Measurements from ENCODE around the gene GAREM1. TPM values are rescaled to one million over a fixed set of nuclear protein-coding genes. Genes with fewer than 3 reads are reported as not detected.

Gene GAREM1
- total RNA-seq, 2 experiments from 2014 or later = not detected

DNA sequence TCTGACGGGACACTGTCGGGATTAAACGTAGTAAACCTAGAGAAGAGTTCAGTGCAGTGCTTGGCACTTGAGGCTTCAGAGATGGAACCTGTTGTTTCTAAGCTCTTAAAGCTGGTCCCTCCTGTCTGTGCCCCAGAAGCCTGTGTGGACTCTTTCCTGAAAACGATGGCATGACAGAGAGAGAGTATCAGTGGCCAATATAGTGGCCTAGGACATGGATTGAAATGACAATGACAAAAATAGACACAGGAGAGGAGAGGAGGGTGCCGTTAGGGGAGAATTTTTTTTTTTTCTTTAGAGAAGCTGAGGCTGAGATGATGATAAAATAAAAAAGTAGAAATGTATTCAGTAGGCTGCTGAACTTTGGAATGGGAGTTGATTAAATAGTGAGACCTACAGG is 138.0 kb downstream of the GAREM1 start:
- no peak for ATAC-seq
- no peaks in the 10 kb centered on the region for H3K9me3 Mint-ChIP-seq (ENCODE audit: insufficient read depth)
- CTCF ChIA-PET = no interaction called here

DNA sequence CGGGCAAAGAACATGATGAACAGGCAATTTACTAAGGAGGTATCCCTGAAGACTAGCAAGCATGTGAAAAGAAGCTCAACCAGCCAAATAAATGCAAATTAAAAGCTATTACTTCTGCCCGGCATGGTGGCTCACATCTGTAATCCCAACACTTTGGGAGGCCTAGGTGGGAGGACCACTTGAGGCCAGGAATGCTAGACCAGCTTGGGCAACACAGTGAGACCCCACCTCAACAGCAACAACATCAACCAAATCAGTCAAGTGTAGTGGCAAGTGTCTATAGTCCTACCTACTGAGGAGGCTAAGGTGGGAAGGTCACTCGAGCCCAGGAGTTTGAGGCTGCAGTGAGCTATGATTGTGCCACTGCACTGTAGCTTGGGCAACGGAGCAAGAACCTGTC is 141.7 kb downstream of the GAREM1 start:
- POLR2A ChIA-PET = no interaction called here
- H3K4me3 Mint-ChIP-seq = no peak overlapping the region
- CTCF ChIA-PET = no interaction called here

More for the DNA sequence above, 138.0 kb downstream of the GAREM1 start:
- POLR2A ChIA-PET = no interaction called here
- Mint-ChIP-seq H3K4me3 (no peak overlapping the region), H3K27ac (no peak overlapping the region), H3K27me3 (ENCODE audit: low read depth) (peaks cover 5% of the 10 kb centered on the region), H3K4me1 (ENCODE audit: low read depth) (no peaks in the 10 kb centered on the region), H3K36me3 (ENCODE audit: low read depth) (no peaks in the 10 kb centered on the region)
- DNase-seq = no peak

DNA sequence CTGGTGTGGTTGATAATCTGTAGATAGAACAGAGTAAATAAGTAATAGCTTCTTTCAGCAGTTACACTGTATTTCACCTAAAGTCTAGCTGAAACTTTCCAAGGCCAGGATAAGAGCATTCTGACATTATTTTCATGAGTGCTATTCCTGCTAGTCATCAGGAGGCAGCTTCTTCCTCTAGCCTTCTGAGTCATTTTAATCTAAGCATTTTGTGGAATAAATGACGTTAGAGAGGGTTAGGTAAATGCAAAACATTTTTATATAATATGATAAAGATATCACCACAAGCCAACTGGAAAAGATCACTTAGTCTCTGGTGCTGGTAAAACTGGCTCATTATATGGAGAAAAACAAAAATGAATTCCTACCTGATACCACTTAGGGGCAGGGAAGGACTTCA is 142.3 kb downstream of the GAREM1 start:
- CTCF ChIA-PET = no interaction called here
- POLR2A ChIA-PET = no interaction called here

More for the DNA sequence above, 141.7 kb downstream of the GAREM1 start:
- H3K27me3 Mint-ChIP-seq (ENCODE audit: low read depth) = peaks cover 15% of the 10 kb centered on the region
- H3K9me3 Mint-ChIP-seq (ENCODE audit: insufficient read depth) = no peaks in the 10 kb centered on the region
- ATAC-seq (no peak), DNase-seq (no peak)
- H3K4me1 Mint-ChIP-seq (ENCODE audit: low read depth) = no peaks in the 10 kb centered on the region
- no peaks in the 10 kb centered on the region for H3K36me3 Mint-ChIP-seq (ENCODE audit: low read depth)
- H3K27ac Mint-ChIP-seq = no peak overlapping the region

DNA sequence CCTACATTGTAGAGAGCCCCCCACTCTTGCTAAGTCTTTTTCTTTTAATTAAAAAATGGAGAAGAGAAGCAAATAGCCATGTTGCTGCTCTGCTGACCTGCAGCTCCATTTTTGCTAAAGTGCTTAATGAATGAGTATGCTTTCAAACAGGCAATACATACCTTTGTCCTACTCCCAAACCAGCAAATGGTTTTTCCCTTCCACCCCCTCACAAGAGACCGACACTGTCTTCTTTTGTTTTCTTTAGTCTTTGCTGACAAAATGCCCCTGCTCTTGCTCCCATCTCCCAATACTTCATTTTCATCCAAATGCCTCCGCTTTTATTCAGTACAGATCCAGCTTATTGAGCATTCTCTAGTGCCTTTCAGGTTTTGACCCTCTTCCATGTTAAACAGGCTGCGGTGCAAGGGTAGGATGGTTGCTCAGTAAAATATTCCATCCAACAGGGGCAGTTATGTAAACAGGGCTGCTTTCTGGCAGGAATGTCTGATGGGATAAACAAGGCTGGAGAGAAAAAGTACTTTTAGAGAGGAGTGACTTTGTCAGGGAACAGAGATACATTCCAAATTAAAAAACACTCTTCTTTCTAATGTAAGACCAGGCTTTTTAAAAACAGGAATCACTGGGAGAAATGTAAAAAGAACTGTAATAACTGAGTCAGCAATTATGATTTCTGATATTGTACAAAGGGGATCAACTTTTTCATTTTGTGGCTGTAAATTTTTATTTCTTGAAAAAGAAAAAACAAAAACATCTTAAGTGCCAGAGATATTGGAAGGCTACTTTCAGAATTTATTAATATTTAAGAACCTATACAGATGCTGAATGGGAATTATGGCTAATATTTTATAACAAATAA is 144.0 kb downstream of the GAREM1 start:
- ATAC-seq (no peak), DNase-seq (no peak)
- no peaks in the 10 kb centered on the region for H3K4me1 Mint-ChIP-seq (ENCODE audit: low read depth)
- no peaks in the 10 kb centered on the region for H3K9me3 Mint-ChIP-seq (ENCODE audit: insufficient read depth)
- H3K36me3 Mint-ChIP-seq (ENCODE audit: low read depth) = no peaks in the 10 kb centered on the region
- CTCF ChIA-PET = no interaction called here
- H3K4me3 Mint-ChIP-seq = no peak overlapping the region
- H3K27me3 Mint-ChIP-seq (ENCODE audit: low read depth) = peaks cover 15% of the 10 kb centered on the region
- no peak overlapping the region for H3K27ac Mint-ChIP-seq
- POLR2A ChIA-PET = no interaction called here

More for the DNA sequence above, 142.3 kb downstream of the GAREM1 start:
- no peaks in the 10 kb centered on the region for H3K36me3 Mint-ChIP-seq (ENCODE audit: low read depth)
- no peaks in the 10 kb centered on the region for H3K4me1 Mint-ChIP-seq (ENCODE audit: low read depth)
- peaks cover 15% of the 10 kb centered on the region for H3K27me3 Mint-ChIP-seq (ENCODE audit: low read depth)
- H3K9me3 Mint-ChIP-seq (ENCODE audit: insufficient read depth) = no peaks in the 10 kb centered on the region
- H3K27ac Mint-ChIP-seq = no peak overlapping the region
- ATAC-seq (no peak), DNase-seq (no peak)
- H3K4me3 Mint-ChIP-seq = no peak overlapping the region

DNA sequence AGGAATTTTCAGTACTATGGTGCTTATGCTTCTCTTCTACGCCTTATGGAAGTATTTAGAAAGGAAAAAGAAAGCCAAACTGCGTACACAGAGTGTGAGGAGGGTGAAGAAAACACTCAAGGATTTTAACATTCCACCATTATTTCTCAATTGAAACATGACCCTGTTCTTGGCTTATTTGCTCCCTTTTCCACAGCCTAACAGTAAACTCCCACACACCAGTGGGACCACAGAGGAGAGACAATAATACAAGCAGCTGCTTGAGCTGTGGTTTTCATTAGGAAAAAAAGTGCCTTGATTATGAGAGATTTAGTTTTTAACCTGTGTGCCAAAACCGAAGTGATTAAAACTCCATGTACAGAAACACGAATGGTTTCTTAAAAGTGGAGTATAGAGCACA is 146.5 kb downstream of the GAREM1 start:
- Mint-ChIP-seq H3K4me1 (ENCODE audit: low read depth) (no peaks in the 10 kb centered on the region), H3K4me3 (no peak overlapping the region), H3K9me3 (ENCODE audit: insufficient read depth) (no peaks in the 10 kb centered on the region), H3K27ac (no peak overlapping the region), H3K36me3 (ENCODE audit: low read depth) (no peaks in the 10 kb centered on the region), H3K27me3 (ENCODE audit: low read depth) (peaks cover 14% of the 10 kb centered on the region)
- CTCF ChIA-PET = interaction anchor here (0.9 kb wide), 1 partner anchor 14 kb away, joined by 3 read pairs; no protein-coding TSS in a partner anchor
- ATAC-seq (no peak), DNase-seq (no peak)
- POLR2A ChIA-PET = no interaction called here

DNA sequence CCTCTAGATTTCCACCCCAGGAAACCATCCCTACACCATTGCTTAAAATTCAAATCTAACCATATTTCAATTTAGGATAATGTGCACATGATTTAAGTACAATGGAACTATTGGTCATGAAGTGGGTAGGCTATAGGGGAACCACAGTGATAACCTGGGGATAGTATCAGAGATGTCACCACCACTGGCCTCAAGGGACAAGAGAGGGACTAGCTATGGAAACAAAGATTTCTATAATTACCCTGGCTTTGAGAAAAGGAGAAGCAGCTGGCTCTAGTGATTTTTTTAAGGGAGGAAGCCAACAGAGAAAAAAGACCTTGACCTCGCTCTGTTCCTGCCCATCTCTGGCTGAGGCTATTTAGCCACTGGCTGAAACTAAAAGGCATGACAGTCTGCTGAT is 148.9 kb downstream of the GAREM1 start:
- no peak for DNase-seq
- no peak overlapping the region for H3K4me3 Mint-ChIP-seq
- H3K9me3 Mint-ChIP-seq (ENCODE audit: insufficient read depth) = no peaks in the 10 kb centered on the region
- ChIA-PET CTCF (no interaction called here), POLR2A (no interaction called here)
- H3K27me3 Mint-ChIP-seq (ENCODE audit: low read depth) = peaks cover 10% of the 10 kb centered on the region
- H3K36me3 Mint-ChIP-seq (ENCODE audit: low read depth) = no peaks in the 10 kb centered on the region
- no peaks in the 10 kb centered on the region for H3K4me1 Mint-ChIP-seq (ENCODE audit: low read depth)
- ATAC-seq = no peak
- no peak overlapping the region for H3K27ac Mint-ChIP-seq

DNA sequence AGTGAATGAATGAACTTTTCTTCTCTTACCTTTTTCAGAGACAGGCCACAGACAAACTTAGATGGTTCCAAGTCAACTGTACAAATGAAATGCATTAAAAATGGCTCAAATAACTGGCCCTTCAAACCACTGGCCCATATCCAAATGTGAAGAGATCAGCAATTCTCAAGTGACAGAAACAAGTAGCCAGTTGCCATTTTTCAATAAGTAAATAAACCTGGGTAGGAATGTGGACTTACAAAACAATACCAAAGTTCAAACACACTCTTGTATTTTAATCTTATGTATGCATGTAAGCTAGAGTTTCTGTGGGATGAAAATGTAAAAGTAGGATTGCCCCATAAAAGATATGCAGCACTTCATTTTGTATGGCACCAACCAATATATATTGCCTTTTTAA is 151.6 kb downstream of the GAREM1 start:
- ATAC-seq (no peak), DNase-seq (no peak)
- Mint-ChIP-seq H3K36me3 (ENCODE audit: low read depth) (no peaks in the 10 kb centered on the region), H3K27me3 (ENCODE audit: low read depth) (peaks cover 5% of the 10 kb centered on the region), H3K9me3 (ENCODE audit: insufficient read depth) (no peaks in the 10 kb centered on the region), H3K4me1 (ENCODE audit: low read depth) (no peaks in the 10 kb centered on the region), H3K27ac (no peak overlapping the region), H3K4me3 (no peak overlapping the region)
- ChIA-PET CTCF (no interaction called here), POLR2A (no interaction called here)

DNA sequence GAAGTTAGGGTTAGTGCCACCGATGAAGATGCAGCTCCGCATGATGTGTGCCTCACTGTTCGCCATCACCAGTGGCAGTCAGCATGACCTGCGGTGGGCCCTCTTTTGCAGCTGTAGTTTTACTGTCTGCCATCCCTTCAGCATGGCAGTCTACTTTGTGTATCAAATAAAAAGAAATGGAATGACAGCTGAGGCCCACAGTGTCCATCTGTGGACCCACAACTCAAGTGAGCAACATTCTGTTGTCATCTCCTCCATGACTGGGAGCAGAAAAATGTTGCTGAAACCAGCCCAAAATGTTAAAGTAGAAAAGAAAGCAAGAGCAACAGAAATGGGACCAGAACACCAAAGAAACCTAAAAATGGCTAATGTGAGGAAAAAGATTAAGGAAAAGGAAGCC is 152.1 kb downstream of the GAREM1 start:
- H3K36me3 Mint-ChIP-seq (ENCODE audit: low read depth) = no peaks in the 10 kb centered on the region
- POLR2A ChIA-PET = interaction anchor here (0.5 kb wide), 1 partner anchor 346 kb away, joined by 3 read pairs; no protein-coding TSS in a partner anchor
- no peaks in the 10 kb centered on the region for H3K9me3 Mint-ChIP-seq (ENCODE audit: insufficient read depth)
- no peak overlapping the region for H3K27ac Mint-ChIP-seq
- CTCF ChIA-PET = no interaction called here
- DNase-seq = no peak
- H3K27me3 Mint-ChIP-seq (ENCODE audit: low read depth) = peaks cover 4% of the 10 kb centered on the region
- H3K4me3 Mint-ChIP-seq = no peak overlapping the region
- H3K4me1 Mint-ChIP-seq (ENCODE audit: low read depth) = no peaks in the 10 kb centered on the region
- ATAC-seq = no peak

DNA sequence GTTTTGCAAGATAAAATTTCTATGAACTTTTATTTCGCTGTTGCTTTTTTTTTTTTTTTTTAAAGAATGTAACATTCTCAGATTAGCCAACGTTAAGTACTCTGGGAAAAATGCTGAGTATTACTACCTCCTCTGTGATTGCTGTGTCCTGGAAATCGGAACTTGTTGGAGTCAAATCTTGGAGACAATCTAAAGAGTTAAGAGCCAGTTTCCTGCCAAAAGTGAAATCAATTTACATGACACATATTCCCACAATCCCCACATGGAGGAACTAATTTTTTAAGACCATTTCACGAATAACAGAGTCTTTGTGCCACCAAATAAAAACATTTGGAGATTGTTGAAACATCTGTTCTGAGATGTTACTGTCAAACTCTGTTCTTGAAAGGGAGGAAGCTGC is 153.0 kb downstream of the GAREM1 start:
- ChIA-PET POLR2A (interaction anchor here (0.6 kb wide), 1 partner anchor 837 kb away, joined by 3 read pairs; no protein-coding TSS in a partner anchor), CTCF (no interaction called here)
- H3K27ac Mint-ChIP-seq = no peak overlapping the region
- no peaks in the 10 kb centered on the region for H3K36me3 Mint-ChIP-seq (ENCODE audit: low read depth)
- no peaks in the 10 kb centered on the region for H3K4me1 Mint-ChIP-seq (ENCODE audit: low read depth)
- H3K9me3 Mint-ChIP-seq (ENCODE audit: insufficient read depth) = no peaks in the 10 kb centered on the region
- no peak for ATAC-seq
- DNase-seq = no peak
- H3K27me3 Mint-ChIP-seq (ENCODE audit: low read depth) = peaks cover 4% of the 10 kb centered on the region
- no peak overlapping the region for H3K4me3 Mint-ChIP-seq

DNA sequence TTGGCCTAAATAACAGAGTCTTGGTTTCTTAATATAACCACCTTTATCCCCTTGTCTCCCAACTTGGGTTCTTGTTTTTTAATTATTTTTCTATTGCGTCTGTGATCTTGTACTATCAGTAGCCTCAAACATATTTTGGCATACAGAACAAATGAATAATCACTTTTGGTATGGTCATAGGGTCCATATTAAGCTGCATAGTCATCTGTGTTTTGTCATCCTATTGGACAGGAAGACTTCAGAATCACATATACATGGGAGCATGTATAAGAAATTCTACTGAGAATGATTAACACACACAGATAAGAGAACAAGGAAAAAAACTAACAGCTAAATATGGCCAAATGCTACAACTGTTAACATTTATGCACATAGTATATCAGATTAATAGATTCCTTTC is 154.8 kb downstream of the GAREM1 start:
- DNase-seq (no peak), ATAC-seq (no peak)
- POLR2A ChIA-PET = no interaction called here
- H3K4me3 Mint-ChIP-seq = no peak overlapping the region
- H3K4me1 Mint-ChIP-seq (ENCODE audit: low read depth) = no peaks in the 10 kb centered on the region
- no peak overlapping the region for H3K27ac Mint-ChIP-seq
- CTCF ChIA-PET = no interaction called here
- H3K27me3 Mint-ChIP-seq (ENCODE audit: low read depth) = peaks cover 2% of the 10 kb centered on the region
- H3K36me3 Mint-ChIP-seq (ENCODE audit: low read depth) = no peaks in the 10 kb centered on the region
- H3K9me3 Mint-ChIP-seq (ENCODE audit: insufficient read depth) = no peaks in the 10 kb centered on the region

DNA sequence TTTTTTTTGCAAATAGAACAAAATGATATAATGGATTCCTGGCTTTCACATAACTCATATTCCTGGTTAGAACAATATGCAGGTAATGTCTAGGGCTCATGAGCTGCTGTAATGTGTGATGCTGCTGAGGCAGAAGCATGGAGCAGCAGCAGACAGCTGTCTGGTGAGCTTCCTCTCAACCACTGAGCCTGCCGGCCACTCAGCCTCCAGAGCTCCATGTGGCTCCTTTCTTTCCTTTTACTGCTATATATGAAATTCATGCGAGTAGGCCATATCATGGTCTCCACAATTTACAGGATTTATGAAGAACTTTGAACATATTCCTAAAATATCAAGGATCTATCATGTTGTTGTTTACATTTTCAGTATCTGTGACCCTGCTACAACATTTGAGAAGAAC is 159.9 kb downstream of the GAREM1 start:
- Mint-ChIP-seq H3K27ac (no peak overlapping the region), H3K4me1 (ENCODE audit: low read depth) (no peaks in the 10 kb centered on the region), H3K4me3 (no peak overlapping the region), H3K27me3 (ENCODE audit: low read depth) (no peaks in the 10 kb centered on the region), H3K9me3 (ENCODE audit: insufficient read depth) (no peaks in the 10 kb centered on the region), H3K36me3 (ENCODE audit: low read depth) (no peaks in the 10 kb centered on the region)
- DNase-seq (no peak), ATAC-seq (no peak)
- ChIA-PET CTCF (interaction anchor here (1.4 kb wide), 1 partner anchor 13 kb away, joined by 3 read pairs; no protein-coding TSS in a partner anchor), POLR2A (no interaction called here)

DNA sequence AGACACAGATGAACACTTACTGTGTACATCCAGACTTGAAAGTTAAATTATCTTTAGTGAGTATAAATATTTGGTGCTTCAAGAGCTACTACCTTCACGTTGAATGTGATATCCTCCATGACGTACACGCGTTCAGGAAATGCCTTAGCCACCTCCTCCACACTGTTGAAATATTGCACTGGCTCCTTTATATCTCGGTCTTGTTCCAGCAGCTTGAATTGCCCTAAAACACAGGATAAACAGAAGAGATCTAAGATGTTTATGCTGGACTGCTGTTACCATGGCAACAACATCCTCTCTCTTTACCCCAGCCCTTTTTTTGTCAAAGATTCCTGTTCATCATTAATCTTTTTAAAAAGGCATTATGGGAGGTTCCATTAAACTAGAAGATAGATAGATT is 160.6 kb downstream of the GAREM1 start:
- H3K4me1 Mint-ChIP-seq (ENCODE audit: low read depth) = no peaks in the 10 kb centered on the region
- DNase-seq (no peak), ATAC-seq (no peak)
- ChIA-PET POLR2A (no interaction called here), CTCF (interaction anchor here (1.4 kb wide), 1 partner anchor 14 kb away, joined by 3 read pairs; no protein-coding TSS in a partner anchor)
- H3K4me3 Mint-ChIP-seq = no peak overlapping the region
- H3K9me3 Mint-ChIP-seq (ENCODE audit: insufficient read depth) = no peaks in the 10 kb centered on the region
- no peaks in the 10 kb centered on the region for H3K27me3 Mint-ChIP-seq (ENCODE audit: low read depth)
- H3K27ac Mint-ChIP-seq = no peak overlapping the region
- H3K36me3 Mint-ChIP-seq (ENCODE audit: low read depth) = no peaks in the 10 kb centered on the region
